ENCODE results near the gene DDC.
A peak's percentile ranks its signal among the peaks of the same experiment; 100 is the strongest.

The DDC gene

GRCh38 chr7:50513166-50513871, 51.9 kb downstream of the DDC start:
- DNase-seq, result no peak

- no peak for DNase-seq
Measured at GRCh38 chr7:50512384-50512783, 52.8 kb downstream of the DDC start.

- no peak for DNase-seq
Measured at GRCh38 chr7:50509459-50509858, 55.7 kb downstream of the DDC start.

- no peak for DNase-seq
Measured at GRCh38 chr7:50508471-50508943, 56.7 kb downstream of the DDC start.

- DNase-seq, result peak; percentile 81
Measured at GRCh38 chr7:50507898-50508470, 57.2 kb downstream of the DDC start.

- no peak for DNase-seq
Measured at GRCh38 chr7:50505553-50506210, 59.5 kb downstream of the DDC start.

GRCh38 chr7:50504646-50505546, 60.3 kb downstream of the DDC start:
- DNase-seq, result no peak

- no peak for DNase-seq
Measured at GRCh38 chr7:50502947-50503346, 62.3 kb downstream of the DDC start.

GRCh38 chr7:50502001-50502684, 63.1 kb downstream of the DDC start:
- DNase-seq, result no peak

- DNase-seq, result no peak
Measured at GRCh38 chr7:50499092-50499491, 66.1 kb downstream of the DDC start.

GRCh38 chr7:50497968-50498367, 67.2 kb downstream of the DDC start:
- no peak for DNase-seq

GRCh38 chr7:50497068-50497642, 68.0 kb downstream of the DDC start:
- DNase-seq, result no peak

- no peak for DNase-seq
Measured at GRCh38 chr7:50496569-50496968, 68.6 kb downstream of the DDC start.

- DNase-seq, result no peak
Measured at GRCh38 chr7:50495746-50496145, 69.5 kb downstream of the DDC start.

GRCh38 chr7:50492770-50493519, 72.3 kb downstream of the DDC start:
- DNase-seq, result no peak

- DNase-seq, result no peak
Measured at GRCh38 chr7:50491943-50492342, 73.3 kb downstream of the DDC start.

GRCh38 chr7:50491209-50491608, 74.0 kb downstream of the DDC start:
- no peak for DNase-seq

- no peak for DNase-seq
Measured at GRCh38 chr7:50488379-50488778, 76.8 kb downstream of the DDC start.

- DNase-seq, result no peak
Measured at GRCh38 chr7:50486512-50486911, 78.7 kb downstream of the DDC start.

GRCh38 chr7:50481867-50482266, 83.3 kb downstream of the DDC start:
- no peak for DNase-seq

- no peak for DNase-seq
Measured at GRCh38 chr7:50480797-50481196, 84.4 kb downstream of the DDC start.
